Esophagus (tissue), 2 donors: ENCODE data around the gene TMEM26. TPM values are rescaled to one million over a fixed set of nuclear protein-coding genes. Genes with fewer than 3 reads are reported as not detected.

Experiments used
- H3K27ac ChIP-seq, 2 donors: one replicate each; pipeline ENCODE4 v1.5.1; 2013; ENCODE audit warnings: low read depth in 2 of 2, mild to moderate bottlenecking in 2 of 2, inconsistent platforms in 1 of 2, low read length in 1 of 2, moderate library complexity in 1 of 2
- H3K27me3 ChIP-seq, 2 donors: one replicate each; pipeline ENCODE4 v1.6.1; 2013; ENCODE audit warnings: low read length in 2 of 2, control low read depth in 1 of 2, mild to moderate bottlenecking in 1 of 2; ENCODE audit not compliant: insufficient read depth in 2 of 2, control insufficient read depth in 1 of 2
- H3K36me3 ChIP-seq, 2 donors: one replicate each; pipeline ENCODE4 v1.6.1; 2013; ENCODE audit warnings: low read length in 1 of 2; ENCODE audit not compliant: control insufficient read depth in 2 of 2, insufficient read depth in 2 of 2
- H3K4me1 ChIP-seq, 2 donors: one replicate each; pipeline ENCODE4 v1.6.1; 2013; ENCODE audit warnings: low read length in 1 of 2; ENCODE audit not compliant: control insufficient read depth in 2 of 2, insufficient read depth in 2 of 2
- H3K4me3 ChIP-seq, 2 donors: one replicate each; pipeline ENCODE4 v1.5.1; 2013; ENCODE audit warnings: low read length in 2 of 2, mild to moderate bottlenecking in 2 of 2, low read depth in 1 of 2, moderate library complexity in 1 of 2
- H3K9me3 ChIP-seq, 2 donors: one replicate each; pipeline ENCODE4 v1.6.1; 2013; ENCODE audit warnings: mild to moderate bottlenecking in 2 of 2, low read depth in 1 of 2, low read length in 1 of 2, moderate library complexity in 1 of 2; ENCODE audit not compliant: control insufficient read depth in 2 of 2, insufficient read depth in 1 of 2
- WGBS, 2 donors: extraction: QIAGEN DNeasy Blood & Tissue Kit; methylation state at CpG; one replicate each; pipeline ENCODE4 v1.1.7; 2013; 5-methylcytosine and 5-hydroxymethylcytosine counted together
- polyA plus RNA-seq, 2 donors: library from polyadenylated mRNA; stranded (reverse); fragments of 200-250 nt; gene quantifications; one replicate each; pipeline ENCODE4 v1.2.3, GENCODE V29; 2013
- donor health status: healthy with polysubstance abuse.
- donor health status: Bipolar disorder and iron deficiency.

Gene TMEM26
- polyA plus RNA-seq, 2 donors = 0.02 to 0.08 TPM

DNA sequence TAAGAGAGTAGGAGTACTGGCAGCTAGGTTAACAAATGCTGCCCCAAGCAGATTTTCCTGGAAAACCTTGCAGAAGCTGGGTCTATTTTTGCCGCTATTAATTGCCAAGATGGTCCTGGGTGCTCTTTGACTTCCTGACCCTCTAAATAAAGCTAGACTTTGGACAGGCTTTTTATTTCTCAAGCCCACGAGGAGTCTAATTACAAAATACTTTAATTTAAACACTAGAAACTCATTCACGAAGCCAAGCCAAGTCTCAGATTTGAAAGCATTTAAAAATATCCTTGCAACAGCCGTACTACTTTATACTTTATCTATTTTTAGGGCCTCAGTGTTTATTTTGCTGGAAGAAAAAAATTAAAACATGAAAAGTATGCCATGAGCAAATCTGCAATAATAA, 45.1 kb downstream of the TMEM26 start:
- no peaks in the 10 kb centered on the region for H3K27me3 ChIP-seq
- no peak overlapping the region for H3K27ac ChIP-seq
- H3K4me1 ChIP-seq = no peaks in the 10 kb centered on the region
- H3K36me3 ChIP-seq = no peaks in the 10 kb centered on the region
- WGBS, 2 donors = 39 to 48% methylated on average over 4 of the region's 4 CpGs
- no peak overlapping the region for H3K4me3 ChIP-seq
- no peaks in the 10 kb centered on the region for H3K9me3 ChIP-seq

DNA sequence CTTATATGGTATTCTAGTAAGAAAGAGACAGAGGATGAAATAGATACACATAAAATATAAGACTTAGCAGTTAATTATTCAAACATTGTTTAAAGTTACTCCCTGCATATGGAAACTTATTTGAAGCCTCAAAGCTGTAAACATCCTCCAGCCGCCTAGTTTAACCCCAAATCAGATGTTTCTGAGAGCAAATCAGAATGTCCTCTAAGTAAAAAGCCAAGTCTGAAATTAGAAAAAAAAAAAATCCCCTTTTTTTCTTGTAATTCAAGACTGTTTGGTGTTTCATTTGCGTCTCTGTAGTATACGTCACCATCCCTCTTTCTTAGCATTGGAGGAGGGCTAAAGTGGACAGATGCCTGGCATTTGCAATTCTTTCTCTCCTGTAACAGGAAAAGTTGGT, 46.4 kb downstream of the TMEM26 start:
- WGBS, 2 donors = 80 to 82% methylated on average over 3 of the region's 3 CpGs
- Histone ChIP-seq H3K36me3 (no peaks in the 10 kb centered on the region), H3K27me3 (no peaks in the 10 kb centered on the region), H3K9me3 (no peaks in the 10 kb centered on the region), H3K27ac (no peak overlapping the region), H3K4me3 (no peak overlapping the region), H3K4me1 (no peaks in the 10 kb centered on the region)

DNA sequence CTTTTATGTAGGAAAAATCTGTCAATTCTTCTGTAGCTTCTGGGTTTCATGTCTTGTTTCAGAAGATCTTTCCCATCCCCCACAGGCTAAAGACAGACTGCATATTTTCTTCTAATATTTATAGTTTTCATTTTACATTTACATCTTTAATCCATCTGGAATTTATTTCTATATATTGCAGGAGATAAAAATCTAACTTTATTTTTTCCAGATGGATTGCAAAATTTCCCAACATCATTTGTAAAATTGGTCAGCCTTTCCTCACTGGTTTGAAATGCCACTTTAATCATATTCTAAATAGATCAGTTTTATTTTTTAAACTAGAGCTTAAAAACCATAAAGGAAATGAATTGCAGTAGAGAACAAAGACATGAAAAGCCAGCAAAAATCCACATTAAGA, 46.9 kb downstream of the TMEM26 start:
- H3K27ac ChIP-seq = no peak overlapping the region
- no peaks in the 10 kb centered on the region for H3K9me3 ChIP-seq
- H3K4me1 ChIP-seq = no peaks in the 10 kb centered on the region
- no peaks in the 10 kb centered on the region for H3K27me3 ChIP-seq
- no peak overlapping the region for H3K4me3 ChIP-seq
- no peaks in the 10 kb centered on the region for H3K36me3 ChIP-seq

DNA sequence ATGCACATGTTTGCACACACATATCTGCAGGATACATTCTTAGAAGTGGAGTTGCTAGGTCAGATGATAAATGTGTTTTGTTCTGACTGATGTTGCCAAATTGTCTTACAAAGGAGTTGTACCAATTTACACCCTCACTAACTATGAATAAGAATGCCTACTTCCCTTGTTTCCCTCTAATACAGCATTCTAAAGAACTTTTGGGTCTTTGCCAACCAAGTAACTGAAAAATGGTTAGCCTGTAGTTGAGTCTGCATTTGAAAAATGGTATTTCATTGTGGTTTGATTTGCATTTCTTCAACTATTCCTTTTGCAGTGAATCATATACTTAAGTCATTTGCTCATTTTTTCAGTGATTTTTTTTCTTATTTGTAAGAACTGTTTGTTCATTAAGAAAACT, 48.4 kb downstream of the TMEM26 start:
- H3K4me3 ChIP-seq = no peak overlapping the region
- H3K36me3 ChIP-seq = no peaks in the 10 kb centered on the region
- no peaks in the 10 kb centered on the region for H3K27me3 ChIP-seq
- H3K27ac ChIP-seq = no peak overlapping the region
- H3K4me1 ChIP-seq = no peaks in the 10 kb centered on the region
- H3K9me3 ChIP-seq = no peaks in the 10 kb centered on the region

DNA sequence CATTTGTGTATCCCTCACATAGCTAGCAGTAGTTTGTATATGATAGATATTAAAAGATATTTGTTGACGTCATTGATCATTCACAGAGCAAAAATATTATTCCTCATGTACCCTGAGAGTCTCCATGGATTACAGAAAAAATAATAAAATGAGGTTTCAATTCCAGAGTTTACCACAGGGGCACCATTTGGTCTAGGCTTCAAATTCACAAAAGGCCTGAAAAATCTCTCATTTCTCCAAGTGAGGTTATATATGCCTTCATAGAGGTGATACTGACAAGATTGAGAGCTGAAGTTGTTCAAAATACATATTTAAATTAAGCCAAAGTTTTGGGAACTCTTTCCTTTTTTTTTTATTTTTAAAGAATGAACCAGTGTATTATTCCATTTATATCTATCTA, 52.7 kb downstream of the TMEM26 start:
- Histone ChIP-seq H3K4me1 (no peaks in the 10 kb centered on the region), H3K27me3 (no peaks in the 10 kb centered on the region), H3K27ac (no peak overlapping the region), H3K4me3 (no peak overlapping the region), H3K9me3 (no peaks in the 10 kb centered on the region), H3K36me3 (no peaks in the 10 kb centered on the region)
- 89 to 95% methylated on average over 1 of the region's 1 CpG for WGBS, 2 donors

DNA sequence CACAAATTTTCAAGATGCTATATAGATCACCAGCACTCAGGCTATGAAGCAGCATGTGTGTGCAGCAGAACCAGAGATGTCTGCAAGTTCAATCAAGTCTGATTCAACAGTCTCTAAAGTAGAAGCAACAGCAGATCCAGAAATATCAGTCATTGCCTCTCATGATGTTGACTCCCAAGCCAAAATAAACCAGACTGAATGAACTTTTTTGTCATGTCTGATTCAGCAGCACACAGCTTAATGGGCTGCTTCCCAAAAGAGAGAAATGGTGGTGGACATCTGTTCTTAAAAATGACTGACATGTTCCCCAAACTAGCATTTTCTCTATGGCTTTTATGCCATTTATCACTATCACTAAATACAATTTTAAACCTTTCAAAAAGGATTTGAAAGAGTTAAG, 53.8 kb downstream of the TMEM26 start:
- H3K9me3 ChIP-seq = no peaks in the 10 kb centered on the region
- no peaks in the 10 kb centered on the region for H3K36me3 ChIP-seq
- no peak overlapping the region for H3K27ac ChIP-seq
- no peaks in the 10 kb centered on the region for H3K4me1 ChIP-seq
- no peaks in the 10 kb centered on the region for H3K27me3 ChIP-seq
- H3K4me3 ChIP-seq = no peak overlapping the region

DNA sequence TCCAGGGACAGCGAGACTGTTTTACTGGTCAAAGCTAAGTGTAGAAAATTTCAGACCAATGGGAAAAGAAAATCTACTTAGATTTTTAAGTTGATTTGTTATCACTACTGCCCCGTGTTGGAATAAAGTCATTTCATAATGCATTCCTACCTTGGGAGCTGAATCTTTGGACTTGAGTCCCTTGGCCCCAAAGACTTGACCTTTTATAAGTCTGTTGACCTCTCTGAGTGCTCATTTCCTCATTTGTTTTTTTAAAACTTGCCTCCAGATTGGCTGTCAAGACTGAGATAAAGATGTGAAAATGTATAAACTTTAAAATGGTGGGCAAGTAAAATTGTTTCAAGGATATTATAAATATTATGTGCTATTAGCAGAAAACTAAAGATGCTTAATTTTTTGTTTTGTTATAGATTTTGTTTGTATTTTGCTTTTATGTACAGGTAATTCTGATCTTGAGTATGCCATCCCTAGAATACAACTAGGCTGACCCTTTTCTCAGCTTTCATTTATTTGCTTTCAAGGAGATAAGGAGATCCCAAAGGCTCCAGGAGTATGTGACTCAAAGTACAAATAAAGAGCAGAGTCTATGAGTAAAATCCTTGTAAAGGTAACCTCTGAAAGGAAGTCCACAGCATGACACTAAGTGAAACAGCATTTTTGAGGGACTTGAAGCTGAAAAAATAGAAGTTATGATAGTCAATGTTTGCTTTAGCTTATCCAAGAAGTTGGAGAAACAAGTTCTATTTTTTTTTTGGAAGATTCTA, 54.6 kb downstream of the TMEM26 start:
- H3K27me3 ChIP-seq = no peaks in the 10 kb centered on the region
- 86 to 87% methylated on average over 2 of the region's 2 CpGs for WGBS, 2 donors
- H3K9me3 ChIP-seq = no peaks in the 10 kb centered on the region
- no peak overlapping the region for H3K4me3 ChIP-seq
- no peak overlapping the region for H3K27ac ChIP-seq
- H3K4me1 ChIP-seq = no peaks in the 10 kb centered on the region
- H3K36me3 ChIP-seq = no peaks in the 10 kb centered on the region

DNA sequence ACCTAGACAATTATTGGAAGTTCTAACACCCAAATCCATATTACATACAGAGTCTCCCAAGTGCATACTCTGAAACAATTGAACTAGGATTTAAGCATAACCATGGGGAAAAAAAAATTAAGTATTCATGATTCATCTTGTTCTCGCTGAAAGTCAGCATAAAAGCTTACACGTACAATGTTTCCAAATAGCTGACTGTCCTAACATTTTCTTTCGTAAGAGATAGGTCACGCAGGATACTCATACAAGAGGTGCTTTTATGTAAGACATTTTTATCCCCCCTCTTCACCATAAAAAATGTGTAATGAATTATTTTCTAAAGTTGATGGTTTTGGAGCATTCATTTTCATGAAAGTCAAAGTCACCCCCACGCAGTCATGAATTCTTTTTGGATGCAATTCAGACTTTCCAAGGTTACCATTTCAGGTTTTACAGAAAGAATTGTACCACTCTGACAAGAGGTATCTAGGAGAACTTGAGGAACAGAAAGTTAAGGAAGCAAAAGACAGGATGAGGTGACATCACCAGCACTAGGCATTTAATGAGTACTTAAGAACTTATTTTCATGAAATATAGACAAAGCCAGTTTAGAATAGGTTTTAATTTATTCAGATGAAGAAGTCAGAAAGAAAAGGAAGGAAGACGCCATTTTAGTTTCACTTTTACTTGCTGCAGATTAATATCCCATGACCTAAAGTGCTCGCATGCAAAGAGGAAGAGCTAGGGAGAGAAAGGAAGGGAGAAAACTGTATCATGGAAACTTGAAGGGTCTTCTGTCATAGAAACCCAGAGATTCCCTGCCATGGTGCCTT, 55.8 kb downstream of the TMEM26 start:
- Histone ChIP-seq H3K27ac (no peak overlapping the region), H3K4me1 (no peaks in the 10 kb centered on the region), H3K9me3 (no peaks in the 10 kb centered on the region), H3K27me3 (no peaks in the 10 kb centered on the region), H3K4me3 (peak overlapping the region in 1 of 2 donors; percentile 46), H3K36me3 (no peaks in the 10 kb centered on the region)
- 48% methylated on average over 7 of the region's 7 CpGs for WGBS, 2 donors

DNA sequence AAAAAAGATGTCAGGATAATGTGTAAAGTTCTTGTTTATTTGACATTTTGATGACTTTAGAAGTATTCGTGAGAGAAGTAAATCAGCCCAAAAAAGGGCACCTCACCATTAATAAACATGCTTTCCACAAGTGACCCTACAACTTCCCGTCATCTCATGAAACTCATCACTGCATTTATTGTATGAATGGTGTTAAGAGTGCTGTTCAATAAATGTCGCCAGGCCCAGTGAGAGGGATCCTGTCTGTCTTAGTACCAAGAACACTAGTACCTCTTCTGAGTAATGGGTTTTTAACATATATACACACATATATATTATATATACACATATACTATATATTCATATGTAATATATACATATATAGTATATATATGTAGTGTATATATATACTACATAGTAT, 61.9 kb downstream of the TMEM26 start:
- Histone ChIP-seq H3K4me3 (no peak overlapping the region), H3K4me1 (no peaks in the 10 kb centered on the region), H3K27me3 (no peaks in the 10 kb centered on the region), H3K9me3 (no peaks in the 10 kb centered on the region), H3K27ac (no peak overlapping the region), H3K36me3 (no peaks in the 10 kb centered on the region)
- WGBS, 2 donors = 84 to 87% methylated on average over 3 of the region's 3 CpGs

DNA sequence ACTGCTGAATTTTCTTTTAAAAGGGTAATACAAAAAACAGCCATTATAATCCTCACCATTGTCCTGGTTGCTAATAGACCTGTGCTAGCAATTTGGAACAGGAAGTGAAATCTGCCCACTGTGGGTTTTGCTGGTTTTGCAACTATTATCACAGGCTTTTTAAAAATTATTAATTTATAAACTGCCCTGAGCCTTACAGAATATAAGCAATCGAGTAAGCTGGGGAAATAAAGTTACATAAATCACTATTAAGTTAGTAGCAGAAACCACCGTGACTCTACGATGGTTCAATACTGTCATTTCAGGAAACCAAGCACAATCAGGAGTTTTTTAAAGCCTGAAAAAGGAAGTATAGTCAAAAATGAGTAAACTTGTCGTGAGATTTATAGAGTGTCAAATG, 62.3 kb downstream of the TMEM26 start:
- WGBS, 2 donors = 62 to 68% methylated on average over 4 of the region's 4 CpGs
- no peak overlapping the region for H3K27ac ChIP-seq

More for the DNA sequence above, 62.3 kb downstream of the TMEM26 start:
- Histone ChIP-seq H3K4me1 (no peaks in the 10 kb centered on the region), H3K36me3 (no peaks in the 10 kb centered on the region), H3K4me3 (no peak overlapping the region), H3K27me3 (no peaks in the 10 kb centered on the region), H3K9me3 (no peaks in the 10 kb centered on the region)
